K562 (cell line): Measurements from ENCODE around the gene FAM83F. TPM values are rescaled to one million over a fixed set of nuclear protein-coding genes. Genes with fewer than 3 reads are reported as not detected.
A peak's percentile ranks its signal among the peaks of the same experiment; 100 is the strongest.

Source experiments
- ETV1 ChIP-seq: fragments of 450-650 bp; conservative IDR thresholded peaks from 2 replicates; pipeline ENCODE4 v1.6.1; 2016; ENCODE audit warnings: missing genetic modification characterization, control low read depth, low read depth, missing compliant biosample characterization
- NFATC3 ChIP-seq: fragments of 450-650 bp; IDR thresholded peaks from 2 replicates; pipeline ENCODE4 v1.6.1; 2017; ENCODE audit warnings: mild to moderate bottlenecking
- NUFIP1 ChIP-seq: fragments of 450-650 bp; IDR thresholded peaks from 2 replicates; pipeline ENCODE4 v1.6.1; 2018; ENCODE audit not compliant: partially characterized antibody
- PTBP1 ChIP-seq: fragments of 200-400 bp; formaldehyde crosslinking; IDR thresholded peaks from 2 replicates; pipeline ENCODE4 v1.6.1; 2017; ENCODE audit warnings: low read depth, low read length
- RAD21 ChIP-seq, 2 experiments: fragments of 250-450 bp in 1 of 2; fragments of 450-650 bp in 1 of 2; sonication (Bioruptor Pico) in 1 of 2; formaldehyde crosslinking in 1 of 2; IDR thresholded peaks in 1 of 2; conservative IDR thresholded peaks in 1 of 2; 2 replicates each; pipeline versions ENCODE4 v1.4.0 to v1.8.0; 2020 to 2022; ENCODE audit warnings: mild to moderate bottlenecking in 2 of 2, moderate library complexity in 1 of 2
- RUNX1 ChIP-seq: sonication (generic); IDR thresholded peaks from 2 replicates; pipeline ENCODE4 v1.6.1; 2016; ENCODE audit warnings: antibody characterized with exemption, low read depth
- SETDB1 ChIP-seq: IDR thresholded peaks from one replicate; pipeline ENCODE4 v1.6.1; 2012; ENCODE audit warnings: low read length, control low read depth, inconsistent platforms
- TAF1 ChIP-seq: IDR thresholded peaks from 2 replicates; pipeline ENCODE4 v1.6.1; 2011; ENCODE audit warnings: mild to moderate bottlenecking, low read length, moderate library complexity; ENCODE audit not compliant: insufficient read depth, control insufficient read depth, severe bottlenecking; ENCODE audit errors: extremely low read depth
- ZNF696 ChIP-seq: fragments of 250-450 bp; sonication (Bioruptor Pico); conservative IDR thresholded peaks from 2 replicates; pipeline ENCODE4 v1.4.0; 2020; ENCODE audit warnings: mild to moderate bottlenecking, moderate library complexity
- ZNF717 ChIP-seq: fragments of 250-450 bp; sonication (Bioruptor Pico); IDR thresholded peaks from 2 replicates; pipeline ENCODE4 v1.5.0; 2021
- ZNF76 ChIP-seq: fragments of 250-450 bp; sonication (Bioruptor Pico); IDR thresholded peaks from 2 replicates; pipeline ENCODE4 v1.4.0; 2020; ENCODE audit warnings: mild to moderate bottlenecking, moderate library complexity, borderline replicate concordance
- ZNF778 ChIP-seq: fragments of 450-650 bp; formaldehyde crosslinking; IDR thresholded peaks from 2 replicates; pipeline ENCODE4 v1.4.0; 2020; ENCODE audit warnings: mild to moderate bottlenecking, moderate library complexity
- ZNF785 ChIP-seq: fragments of 250-450 bp; sonication (Bioruptor Pico); IDR thresholded peaks from 2 replicates; pipeline ENCODE4 v1.4.0; 2020; ENCODE audit warnings: mild to moderate bottlenecking
- polyA plus RNA-seq, 8 experiments: library from polyadenylated mRNA; depleted of rRNA in 4 of 8; stranded (reverse) in 5 of 8; unstranded in 3 of 8; fragments of >200 nt; fragmentation: Nextera tagmentation in 2 of 8; fragmentation: Illumina TruSeq in 1 of 8; extraction: Ambion mirVana in 2 of 8; extraction: Trizol in 1 of 8; gene quantifications; 2 replicates each; pipeline versions ENCODE4 v1.2.1 to v1.2.3, GENCODE V29; 2011 to 2014; ENCODE audit warnings: inconsistent platforms in 1 of 8, missing spikeins in 1 of 8
- total RNA-seq, 7 experiments: library from RNA; depleted of rRNA in 6 of 7; stranded (reverse); fragments of >200 nt in 6 of 7; fragmentation: Illumina TruSeq in 2 of 7; extraction: Trizol in 2 of 7; gene quantifications; 2 replicates each; pipeline versions ENCODE4 v1.2.1 to v1.2.3, GENCODE V29; 2011 to 2021; ENCODE audit warnings: low replicate concordance in 1 of 7
- TF ChIP-seq, protein P1 (sequence below): sonication (generic); formaldehyde crosslinking; IDR thresholded peaks from 2 replicates; pipeline ENCODE4 v1.8.1; 2023; ENCODE audit warnings: mild to moderate bottlenecking, missing genetic modification reagents
- TF ChIP-seq, protein P2 (sequence below): fragments of 200-400 bp; formaldehyde crosslinking; IDR thresholded peaks from 2 replicates; pipeline ENCODE4 v1.6.1; 2017; ENCODE audit warnings: mild to moderate bottlenecking, low read depth, low read length, moderate library complexity
- TF ChIP-seq, protein P3 (sequence below): fragments of 250-450 bp; sonication (Bioruptor Pico); IDR thresholded peaks from 2 replicates; pipeline ENCODE4 v1.5.0; 2021
- TF ChIP-seq, protein P4 (sequence below): fragments of 450-650 bp; IDR thresholded peaks from 2 replicates; pipeline ENCODE4 v1.7.1; 2018; ENCODE audit warnings: mild to moderate bottlenecking, low read depth; ENCODE audit not compliant: partially characterized antibody

Gene FAM83F
- total and polyA plus RNA-seq, 9 of the 15 experiments (the other 6 are each of a cell fraction or from before 2014, with no cell fraction given), result under 0.01 to 0.13 (median 0.04) TPM; not detected in 1

DNA sequence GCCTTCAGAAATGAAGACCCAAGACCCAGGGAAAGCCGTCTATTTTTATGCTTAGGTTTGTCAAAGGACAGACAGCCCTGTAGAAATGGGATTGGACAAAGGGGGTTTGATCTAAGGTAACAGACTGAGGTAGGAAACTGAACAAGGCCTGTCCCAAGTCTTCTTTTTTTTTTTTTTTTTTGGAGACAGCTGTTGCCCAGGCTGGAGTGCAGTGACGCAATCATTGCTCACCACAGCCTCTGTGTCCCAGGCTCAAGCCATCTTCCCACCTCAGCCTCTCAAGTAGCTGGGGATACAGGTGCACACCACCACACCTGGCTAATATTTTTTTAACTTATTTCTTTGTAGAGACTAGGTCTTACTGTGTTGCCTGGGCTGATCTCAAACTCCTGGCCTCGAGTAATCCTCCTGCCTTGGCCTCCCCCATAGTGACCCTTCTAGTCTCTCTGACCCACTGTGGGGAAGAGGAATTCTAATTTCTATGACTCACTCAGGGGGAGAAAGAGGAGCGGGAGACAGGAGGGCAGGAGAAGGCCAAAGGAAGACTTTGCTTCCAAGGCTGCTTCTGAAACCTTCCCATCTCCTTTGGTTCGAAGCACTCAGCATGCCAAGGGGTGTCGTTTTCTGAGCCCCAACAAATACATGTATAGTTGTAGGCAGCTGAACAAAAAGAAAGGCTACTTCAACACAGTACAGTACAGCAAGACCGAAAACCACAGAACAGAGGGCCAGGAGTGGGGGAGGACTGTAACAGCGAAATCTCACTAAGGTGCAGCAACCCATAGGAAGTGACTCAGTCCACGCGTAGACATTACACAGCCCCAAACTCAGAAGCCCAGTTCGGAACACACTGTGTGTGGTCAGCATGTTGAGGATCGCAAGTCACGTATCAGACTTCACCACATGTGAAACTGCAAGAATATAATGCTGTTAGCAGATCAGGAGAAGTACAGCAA is 33.7 kb upstream of the FAM83F start (continued):
- TF ChIP-seq, protein P1, sequence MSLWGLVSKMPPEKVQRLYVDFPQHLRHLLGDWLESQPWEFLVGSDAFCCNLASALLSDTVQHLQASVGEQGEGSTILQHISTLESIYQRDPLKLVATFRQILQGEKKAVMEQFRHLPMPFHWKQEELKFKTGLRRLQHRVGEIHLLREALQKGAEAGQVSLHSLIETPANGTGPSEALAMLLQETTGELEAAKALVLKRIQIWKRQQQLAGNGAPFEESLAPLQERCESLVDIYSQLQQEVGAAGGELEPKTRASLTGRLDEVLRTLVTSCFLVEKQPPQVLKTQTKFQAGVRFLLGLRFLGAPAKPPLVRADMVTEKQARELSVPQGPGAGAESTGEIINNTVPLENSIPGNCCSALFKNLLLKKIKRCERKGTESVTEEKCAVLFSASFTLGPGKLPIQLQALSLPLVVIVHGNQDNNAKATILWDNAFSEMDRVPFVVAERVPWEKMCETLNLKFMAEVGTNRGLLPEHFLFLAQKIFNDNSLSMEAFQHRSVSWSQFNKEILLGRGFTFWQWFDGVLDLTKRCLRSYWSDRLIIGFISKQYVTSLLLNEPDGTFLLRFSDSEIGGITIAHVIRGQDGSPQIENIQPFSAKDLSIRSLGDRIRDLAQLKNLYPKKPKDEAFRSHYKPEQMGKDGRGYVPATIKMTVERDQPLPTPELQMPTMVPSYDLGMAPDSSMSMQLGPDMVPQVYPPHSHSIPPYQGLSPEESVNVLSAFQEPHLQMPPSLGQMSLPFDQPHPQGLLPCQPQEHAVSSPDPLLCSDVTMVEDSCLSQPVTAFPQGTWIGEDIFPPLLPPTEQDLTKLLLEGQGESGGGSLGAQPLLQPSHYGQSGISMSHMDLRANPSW (CRISPR knock-in tag), result no peak
- TF ChIP-seq ETV1 (tag), result peak; percentile 72
- TF ChIP-seq NUFIP1, result no peak
- no peak for TF ChIP-seq ZNF696 (CRISPR knock-in tag)
- 0 out of 2 replicates have a peak, but pooled peaks have one; percentile 51 for TF ChIP-seq RUNX1
- no peak for TF ChIP-seq ZNF785 (CRISPR knock-in tag)
- TF ChIP-seq ZNF76 (CRISPR knock-in tag), result no peak
- TF ChIP-seq ZNF717 (CRISPR knock-in tag), result no peak
- TF ChIP-seq PTBP1, result no peak
- no peak for TF ChIP-seq TAF1
- TF ChIP-seq NFATC3, result no peak
- no peak for TF ChIP-seq ZNF778 (CRISPR knock-in tag)
- no peak; a peak in 1 of 4 replicates for TF ChIP-seq RAD21 (CRISPR knock-in tag; conservative IDR thresholded peaks at IDR 0.05 in 1 of 2, IDR thresholded peaks at IDR 0.05 in 1 of 2)
- TF ChIP-seq, protein P2, sequence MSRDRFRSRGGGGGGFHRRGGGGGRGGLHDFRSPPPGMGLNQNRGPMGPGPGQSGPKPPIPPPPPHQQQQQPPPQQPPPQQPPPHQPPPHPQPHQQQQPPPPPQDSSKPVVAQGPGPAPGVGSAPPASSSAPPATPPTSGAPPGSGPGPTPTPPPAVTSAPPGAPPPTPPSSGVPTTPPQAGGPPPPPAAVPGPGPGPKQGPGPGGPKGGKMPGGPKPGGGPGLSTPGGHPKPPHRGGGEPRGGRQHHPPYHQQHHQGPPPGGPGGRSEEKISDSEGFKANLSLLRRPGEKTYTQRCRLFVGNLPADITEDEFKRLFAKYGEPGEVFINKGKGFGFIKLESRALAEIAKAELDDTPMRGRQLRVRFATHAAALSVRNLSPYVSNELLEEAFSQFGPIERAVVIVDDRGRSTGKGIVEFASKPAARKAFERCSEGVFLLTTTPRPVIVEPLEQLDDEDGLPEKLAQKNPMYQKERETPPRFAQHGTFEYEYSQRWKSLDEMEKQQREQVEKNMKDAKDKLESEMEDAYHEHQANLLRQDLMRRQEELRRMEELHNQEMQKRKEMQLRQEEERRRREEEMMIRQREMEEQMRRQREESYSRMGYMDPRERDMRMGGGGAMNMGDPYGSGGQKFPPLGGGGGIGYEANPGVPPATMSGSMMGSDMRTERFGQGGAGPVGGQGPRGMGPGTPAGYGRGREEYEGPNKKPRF, result no peak
- no peak for TF ChIP-seq SETDB1
- TF ChIP-seq, protein P3, sequence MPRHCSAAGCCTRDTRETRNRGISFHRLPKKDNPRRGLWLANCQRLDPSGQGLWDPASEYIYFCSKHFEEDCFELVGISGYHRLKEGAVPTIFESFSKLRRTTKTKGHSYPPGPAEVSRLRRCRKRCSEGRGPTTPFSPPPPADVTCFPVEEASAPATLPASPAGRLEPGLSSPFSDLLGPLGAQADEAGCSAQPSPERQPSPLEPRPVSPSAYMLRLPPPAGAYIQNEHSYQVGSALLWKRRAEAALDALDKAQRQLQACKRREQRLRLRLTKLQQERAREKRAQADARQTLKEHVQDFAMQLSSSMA, result no peak
- TF ChIP-seq, protein P4, sequence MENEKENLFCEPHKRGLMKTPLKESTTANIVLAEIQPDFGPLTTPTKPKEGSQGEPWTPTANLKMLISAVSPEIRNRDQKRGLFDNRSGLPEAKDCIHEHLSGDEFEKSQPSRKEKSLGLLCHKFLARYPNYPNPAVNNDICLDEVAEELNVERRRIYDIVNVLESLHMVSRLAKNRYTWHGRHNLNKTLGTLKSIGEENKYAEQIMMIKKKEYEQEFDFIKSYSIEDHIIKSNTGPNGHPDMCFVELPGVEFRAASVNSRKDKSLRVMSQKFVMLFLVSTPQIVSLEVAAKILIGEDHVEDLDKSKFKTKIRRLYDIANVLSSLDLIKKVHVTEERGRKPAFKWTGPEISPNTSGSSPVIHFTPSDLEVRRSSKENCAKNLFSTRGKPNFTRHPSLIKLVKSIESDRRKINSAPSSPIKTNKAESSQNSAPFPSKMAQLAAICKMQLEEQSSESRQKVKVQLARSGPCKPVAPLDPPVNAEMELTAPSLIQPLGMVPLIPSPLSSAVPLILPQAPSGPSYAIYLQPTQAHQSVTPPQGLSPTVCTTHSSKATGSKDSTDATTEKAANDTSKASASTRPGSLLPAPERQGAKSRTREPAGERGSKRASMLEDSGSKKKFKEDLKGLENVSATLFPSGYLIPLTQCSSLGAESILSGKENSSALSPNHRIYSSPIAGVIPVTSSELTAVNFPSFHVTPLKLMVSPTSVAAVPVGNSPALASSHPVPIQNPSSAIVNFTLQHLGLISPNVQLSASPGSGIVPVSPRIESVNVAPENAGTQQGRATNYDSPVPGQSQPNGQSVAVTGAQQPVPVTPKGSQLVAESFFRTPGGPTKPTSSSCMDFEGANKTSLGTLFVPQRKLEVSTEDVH, result no peak
